ENCODE results near the gene MDM4. TPM values are rescaled to one million over a fixed set of nuclear protein-coding genes. Genes with fewer than 3 reads are reported as not detected.

Gene MDM4
- total and polyA plus RNA-seq, 2 donors: 41.0 to 54.4 TPM

DNA sequence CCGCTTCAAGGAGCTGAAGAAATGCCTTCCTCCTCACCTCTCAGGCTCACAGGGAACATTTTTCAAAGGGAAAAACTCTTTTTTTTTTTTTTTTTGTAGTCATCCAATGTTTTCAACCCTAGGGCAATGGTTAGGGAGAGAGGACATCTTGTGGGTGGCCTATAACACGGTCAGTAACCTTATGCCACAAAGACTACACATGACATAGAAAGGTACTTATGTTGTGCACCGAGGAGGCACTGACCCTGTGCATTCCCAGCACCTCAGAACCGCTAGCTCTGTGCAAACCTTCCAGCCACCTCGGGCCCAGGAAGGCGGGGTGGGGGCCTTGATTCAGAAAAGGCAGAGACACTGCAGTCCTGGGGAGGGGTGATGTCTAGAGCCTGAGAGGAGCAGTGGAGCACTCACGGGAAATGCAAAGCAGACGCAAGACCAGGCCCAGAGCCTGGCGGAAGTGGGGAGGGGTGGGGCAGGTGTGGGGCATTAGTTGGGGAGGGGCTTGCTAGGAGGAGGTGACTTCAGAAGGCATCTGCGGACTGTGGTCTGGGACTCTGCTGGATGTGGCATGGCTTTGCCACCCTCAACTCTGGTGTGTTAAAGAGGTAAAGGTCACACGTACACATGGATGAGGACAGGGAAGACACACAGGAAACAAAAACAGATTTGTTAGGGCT, 68.6 kb downstream of the MDM4 start:
- H3K36me3 ChIP-seq (ENCODE audit: control insufficient read depth in 2 of 2, insufficient read depth in 2 of 2, low read length in 1 of 2): peaks cover 29 to 41% of the 10 kb centered on the region in 2 donors
- DNase-seq (ENCODE audit: low read depth in 6 of 9, low spot score in 9 of 9): peak in 3 of 9 donors; percentile 34 to 61 (median 38)
- no peaks in the 10 kb centered on the region for H3K9me3 ChIP-seq (ENCODE audit: control insufficient read depth in 2 of 2, insufficient read depth in 1 of 2, low read length in 1 of 2)
- WGBS: 80% methylated on average over 11 of the region's 11 CpGs
- H3K27me3 ChIP-seq (ENCODE audit: control insufficient read depth in 2 of 2, insufficient read depth in 1 of 2, low read length in 1 of 2): no peaks in the 10 kb centered on the region
- peaks cover 0 to 17% of the 10 kb centered on the region in 2 donors for H3K4me1 ChIP-seq (ENCODE audit: control insufficient read depth in 2 of 2, insufficient read depth in 2 of 2, low read length in 2 of 2)
- H3K27ac ChIP-seq (ENCODE audit: low read depth in 1 of 2, low read length in 1 of 2): peak overlapping the region in 1 of 2 donors; percentile 19
- H3K4me3 ChIP-seq (ENCODE audit: low read length in 2 of 2): no peak overlapping the region

DNA sequence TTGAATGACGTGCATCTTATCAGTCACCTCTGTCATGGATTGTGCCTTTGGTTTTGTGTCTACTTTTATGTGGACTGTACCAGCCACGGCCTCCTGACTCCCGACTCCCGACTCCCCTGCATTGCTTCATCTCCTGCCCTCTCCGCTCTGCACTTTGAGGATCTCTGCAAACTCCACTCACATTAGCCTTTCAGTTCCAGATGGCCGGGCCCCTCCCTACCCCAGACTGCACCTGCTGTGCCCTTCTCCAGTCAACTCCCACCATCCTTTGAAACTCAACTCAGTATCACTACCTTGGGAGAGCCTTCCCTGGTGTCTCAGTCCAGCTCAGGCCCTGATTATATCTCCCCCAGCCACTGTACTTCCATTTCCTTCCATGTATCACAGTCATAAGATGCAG, 71.4 kb downstream of the MDM4 start:
- Histone ChIP-seq H3K4me3 (ENCODE audit: low read length in 2 of 2) (no peak overlapping the region), H3K27me3 (ENCODE audit: control insufficient read depth in 2 of 2, insufficient read depth in 1 of 2, low read length in 1 of 2) (no peaks in the 10 kb centered on the region), H3K9me3 (ENCODE audit: control insufficient read depth in 2 of 2, insufficient read depth in 1 of 2, low read length in 1 of 2) (no peaks in the 10 kb centered on the region), H3K4me1 (ENCODE audit: control insufficient read depth in 2 of 2, insufficient read depth in 2 of 2, low read length in 2 of 2) (peaks cover 0 to 17% of the 10 kb centered on the region in 2 donors), H3K36me3 (ENCODE audit: control insufficient read depth in 2 of 2, insufficient read depth in 2 of 2, low read length in 1 of 2) (peaks cover 9 to 23% of the 10 kb centered on the region in 2 donors), H3K27ac (ENCODE audit: low read depth in 1 of 2, low read length in 1 of 2) (no peak overlapping the region)
- WGBS: 81% methylated on average over 6 of the region's 6 CpGs
- no peak for DNase-seq (ENCODE audit: low read depth in 6 of 9, low spot score in 9 of 9)

DNA sequence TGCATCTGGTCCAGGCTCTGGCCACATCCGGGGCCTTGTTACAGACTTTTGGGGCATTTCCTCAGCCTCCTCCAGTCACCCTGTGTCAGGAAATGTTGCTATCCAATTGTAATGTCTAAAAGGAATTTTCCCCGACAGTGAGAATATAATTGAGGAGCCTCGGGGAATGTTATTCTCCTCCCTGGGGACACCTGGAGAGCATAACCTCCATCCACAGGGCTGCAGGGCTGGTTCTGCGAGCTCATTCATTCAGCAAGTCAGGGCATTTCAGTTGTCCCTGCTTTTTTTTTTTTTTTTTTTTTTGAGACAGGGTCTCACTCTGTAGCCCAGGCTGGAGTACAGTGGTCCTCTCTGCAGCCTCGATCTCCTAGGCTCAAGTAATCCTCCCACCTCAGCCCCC, 72.6 kb downstream of the MDM4 start:
- no peaks in the 10 kb centered on the region for H3K9me3 ChIP-seq (ENCODE audit: control insufficient read depth in 2 of 2, insufficient read depth in 1 of 2, low read length in 1 of 2)
- H3K36me3 ChIP-seq (ENCODE audit: control insufficient read depth in 2 of 2, insufficient read depth in 2 of 2, low read length in 1 of 2): peaks cover 2 to 12% of the 10 kb centered on the region in 2 donors
- DNase-seq (ENCODE audit: low read depth in 6 of 9, low spot score in 9 of 9): no peak
- no peaks in the 10 kb centered on the region for H3K27me3 ChIP-seq (ENCODE audit: control insufficient read depth in 2 of 2, insufficient read depth in 1 of 2, low read length in 1 of 2)
- peaks cover 0 to 17% of the 10 kb centered on the region in 2 donors for H3K4me1 ChIP-seq (ENCODE audit: control insufficient read depth in 2 of 2, insufficient read depth in 2 of 2, low read length in 2 of 2)
- no peak overlapping the region for H3K27ac ChIP-seq (ENCODE audit: low read depth in 1 of 2, low read length in 1 of 2)
- no peak overlapping the region for H3K4me3 ChIP-seq (ENCODE audit: low read length in 2 of 2)
- 95% methylated on average over 5 of the region's 5 CpGs for WGBS

DNA sequence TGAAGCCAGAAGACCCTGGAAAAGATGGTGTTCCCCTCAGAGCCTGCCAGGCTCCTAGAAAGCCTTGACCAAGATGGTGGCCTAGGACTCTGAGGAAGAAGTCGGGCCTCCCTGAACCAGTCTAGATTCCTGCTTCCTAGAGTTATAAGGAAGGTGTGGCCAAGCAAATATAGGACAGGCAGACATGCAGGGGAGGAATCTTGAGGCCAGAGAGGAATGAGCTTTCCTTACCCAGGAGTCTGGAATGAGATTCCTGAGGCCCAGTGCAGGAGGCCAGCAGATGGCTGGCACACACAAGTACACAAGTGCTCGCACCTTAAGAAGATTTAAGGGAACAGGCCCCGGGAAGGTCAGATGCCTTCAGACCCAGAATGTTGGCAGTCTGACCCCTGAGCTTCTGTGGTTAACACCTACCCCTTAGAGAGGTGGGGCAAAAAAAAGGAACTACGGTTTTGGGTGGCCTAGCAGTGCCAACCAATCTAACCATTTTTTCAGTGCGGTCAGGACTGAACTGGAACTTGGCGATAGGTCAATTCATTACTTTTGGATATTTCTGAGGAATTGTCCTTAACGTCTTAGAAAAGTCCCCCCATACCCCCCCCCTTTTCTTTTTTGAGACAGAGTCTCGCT, 73.3 kb downstream of the MDM4 start:
- no peaks in the 10 kb centered on the region for H3K27me3 ChIP-seq (ENCODE audit: control insufficient read depth in 2 of 2, insufficient read depth in 1 of 2, low read length in 1 of 2)
- H3K4me1 ChIP-seq (ENCODE audit: control insufficient read depth in 2 of 2, insufficient read depth in 2 of 2, low read length in 2 of 2): peaks cover 0 to 13% of the 10 kb centered on the region in 2 donors
- peaks cover 2 to 9% of the 10 kb centered on the region in 2 donors for H3K36me3 ChIP-seq (ENCODE audit: control insufficient read depth in 2 of 2, insufficient read depth in 2 of 2, low read length in 1 of 2)
- DNase-seq (ENCODE audit: low read depth in 6 of 9, low spot score in 9 of 9): no peak
- WGBS: 82% methylated on average over 8 of the region's 8 CpGs
- H3K9me3 ChIP-seq (ENCODE audit: control insufficient read depth in 2 of 2, insufficient read depth in 1 of 2, low read length in 1 of 2): no peaks in the 10 kb centered on the region
- no peak overlapping the region for H3K4me3 ChIP-seq (ENCODE audit: low read length in 2 of 2)
- H3K27ac ChIP-seq (ENCODE audit: low read depth in 1 of 2, low read length in 1 of 2): no peak overlapping the region

DNA sequence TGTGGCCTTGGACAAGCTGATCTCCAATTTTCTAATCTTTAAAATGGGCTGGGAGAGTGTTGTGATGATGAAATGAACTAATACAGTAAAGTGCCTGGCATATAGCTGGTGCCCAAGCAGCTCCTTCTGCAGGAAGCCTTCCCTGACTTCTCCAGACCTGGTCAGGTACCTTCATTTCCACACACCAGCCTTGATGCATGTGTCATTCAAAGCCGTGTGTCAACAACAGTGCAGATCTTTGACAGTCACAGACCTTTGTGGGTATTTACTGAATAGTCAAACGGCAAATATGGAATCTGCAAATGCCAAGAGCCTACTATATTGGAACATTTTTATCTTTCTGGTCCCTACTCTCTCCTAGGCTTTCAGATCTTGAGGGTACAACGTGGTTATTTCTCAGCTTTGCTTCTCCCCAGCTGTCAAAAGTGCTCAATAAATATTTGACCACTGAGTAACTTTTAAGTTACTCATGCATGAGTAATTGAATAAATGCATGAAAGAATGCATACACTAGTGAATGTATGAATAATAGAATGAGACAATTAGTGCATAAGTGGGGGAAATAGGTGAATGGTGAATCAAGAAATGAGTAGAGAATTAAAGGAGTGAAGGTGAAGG, 75.4 kb downstream of the MDM4 start:
- Histone ChIP-seq H3K4me1 (ENCODE audit: control insufficient read depth in 2 of 2, insufficient read depth in 2 of 2, low read length in 2 of 2) (peaks cover 0 to 3% of the 10 kb centered on the region in 2 donors), H3K36me3 (ENCODE audit: control insufficient read depth in 2 of 2, insufficient read depth in 2 of 2, low read length in 1 of 2) (peaks cover 2% of the 10 kb centered on the region in 2 donors), H3K27me3 (ENCODE audit: control insufficient read depth in 2 of 2, insufficient read depth in 1 of 2, low read length in 1 of 2) (no peaks in the 10 kb centered on the region), H3K4me3 (ENCODE audit: low read length in 2 of 2) (no peak overlapping the region), H3K9me3 (ENCODE audit: control insufficient read depth in 2 of 2, insufficient read depth in 1 of 2, low read length in 1 of 2) (no peaks in the 10 kb centered on the region), H3K27ac (ENCODE audit: low read depth in 1 of 2, low read length in 1 of 2) (no peak overlapping the region)
- no peak for DNase-seq (ENCODE audit: low read depth in 6 of 9, low spot score in 9 of 9)
- 92% methylated on average over 3 of the region's 3 CpGs for WGBS

DNA sequence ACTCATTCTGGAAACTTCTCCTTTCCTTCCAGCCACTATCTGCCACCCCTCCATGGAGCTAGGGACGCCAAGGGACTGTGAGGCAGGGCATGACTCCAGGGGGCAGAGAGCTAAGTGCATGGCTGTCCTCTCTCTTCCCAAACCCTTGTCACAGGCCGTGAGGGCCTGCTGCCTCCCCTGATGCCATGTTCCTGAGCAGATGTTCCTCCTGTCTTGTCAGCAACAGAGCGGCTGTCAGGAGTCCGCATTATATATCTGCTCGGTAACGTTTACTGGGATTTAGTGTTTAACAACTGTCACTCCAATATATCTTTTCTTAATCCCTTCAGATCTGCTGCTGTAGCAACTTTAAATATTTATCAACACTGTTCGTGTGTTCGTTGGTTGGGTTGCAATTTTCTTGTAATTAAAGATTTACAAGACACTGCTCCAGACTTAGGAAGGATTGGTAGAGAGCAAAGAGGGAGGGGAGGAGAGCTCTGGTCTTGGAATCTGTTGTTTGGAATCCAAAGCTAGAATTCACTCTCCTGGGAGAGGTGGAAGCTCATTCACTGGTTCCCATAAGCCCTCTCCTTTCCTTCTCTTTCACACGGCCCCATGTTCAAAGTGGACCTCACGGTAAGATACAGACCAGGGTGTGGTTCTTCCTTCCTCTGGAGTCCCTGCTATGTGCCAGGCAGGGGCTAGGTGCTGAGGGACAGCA, 76.2 kb downstream of the MDM4 start:
- Histone ChIP-seq H3K9me3 (ENCODE audit: control insufficient read depth in 2 of 2, insufficient read depth in 1 of 2, low read length in 1 of 2) (no peaks in the 10 kb centered on the region), H3K4me3 (ENCODE audit: low read length in 2 of 2) (no peak overlapping the region), H3K27me3 (ENCODE audit: control insufficient read depth in 2 of 2, insufficient read depth in 1 of 2, low read length in 1 of 2) (no peaks in the 10 kb centered on the region), H3K27ac (ENCODE audit: low read depth in 1 of 2, low read length in 1 of 2) (no peak overlapping the region), H3K36me3 (ENCODE audit: control insufficient read depth in 2 of 2, insufficient read depth in 2 of 2, low read length in 1 of 2) (peaks cover 2 to 8% of the 10 kb centered on the region in 2 donors), H3K4me1 (ENCODE audit: control insufficient read depth in 2 of 2, insufficient read depth in 2 of 2, low read length in 2 of 2) (peaks cover 0 to 3% of the 10 kb centered on the region in 2 donors)
- DNase-seq (ENCODE audit: low read depth in 6 of 9, low spot score in 9 of 9): no peak
- WGBS: 84% methylated on average over 10 of the region's 10 CpGs

DNA sequence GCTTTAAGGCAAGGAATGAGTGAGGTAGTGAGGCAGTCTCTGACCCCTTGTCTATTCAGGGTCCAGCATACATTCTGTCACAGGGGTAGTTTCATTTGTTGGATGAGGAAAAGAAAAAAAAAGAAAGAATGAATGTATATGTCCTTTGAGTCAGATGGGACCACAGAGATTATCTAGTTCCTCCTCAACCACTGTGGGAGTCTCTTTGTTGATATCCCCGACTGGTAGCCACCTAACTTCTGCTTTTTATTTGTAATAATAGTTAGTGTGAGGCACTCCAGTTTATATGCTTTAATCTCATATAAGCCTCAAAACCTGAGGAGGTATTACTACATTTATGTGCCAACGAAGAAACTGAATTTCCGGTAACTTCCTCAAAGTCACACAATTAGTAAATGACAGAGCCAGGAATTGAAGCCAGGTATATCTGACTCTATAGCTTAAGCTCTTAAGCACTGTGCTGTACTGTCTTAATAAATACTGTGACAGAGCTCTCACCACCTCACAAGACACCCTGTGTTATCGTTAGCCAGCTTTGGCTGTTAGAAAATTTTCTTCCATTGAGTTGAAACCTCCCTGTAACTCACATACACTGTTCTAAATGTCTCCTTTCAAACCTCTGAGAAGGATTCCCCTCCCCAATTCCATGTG, 82.2 kb downstream of the MDM4 start:
- no peak overlapping the region for H3K27ac ChIP-seq (ENCODE audit: low read depth in 1 of 2, low read length in 1 of 2)

DNA sequence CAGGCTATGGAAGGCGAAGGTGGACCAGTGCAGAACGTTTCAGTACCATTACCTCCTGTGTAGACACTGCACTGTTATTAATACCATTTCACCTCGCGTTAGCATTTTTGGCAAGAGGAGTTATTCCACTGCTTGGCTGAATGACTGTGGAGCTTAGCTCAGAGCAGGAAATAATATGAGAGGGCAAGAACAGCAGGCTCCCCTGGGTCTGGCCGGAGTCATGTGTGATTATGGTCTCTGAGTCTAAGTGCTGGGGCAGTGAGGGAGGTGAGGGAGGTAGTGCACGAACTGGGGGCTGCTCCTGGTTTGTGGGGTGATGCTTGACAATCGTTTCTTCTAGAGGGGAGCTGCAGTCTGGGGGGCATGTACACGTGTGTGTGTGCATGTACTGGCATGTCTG, 82.9 kb downstream of the MDM4 start:
- Histone ChIP-seq H3K27me3 (ENCODE audit: control insufficient read depth in 2 of 2, insufficient read depth in 1 of 2, low read length in 1 of 2) (no peaks in the 10 kb centered on the region), H3K4me1 (ENCODE audit: control insufficient read depth in 2 of 2, insufficient read depth in 2 of 2, low read length in 2 of 2) (peaks cover 0 to 3% of the 10 kb centered on the region in 2 donors), H3K4me3 (ENCODE audit: low read length in 2 of 2) (no peak overlapping the region), H3K36me3 (ENCODE audit: control insufficient read depth in 2 of 2, insufficient read depth in 2 of 2, low read length in 1 of 2) (peaks cover 5 to 25% of the 10 kb centered on the region in 2 donors), H3K9me3 (ENCODE audit: control insufficient read depth in 2 of 2, insufficient read depth in 1 of 2, low read length in 1 of 2) (no peaks in the 10 kb centered on the region), H3K27ac (ENCODE audit: low read depth in 1 of 2, low read length in 1 of 2) (no peak overlapping the region)
- 95% methylated on average over 8 of the region's 8 CpGs for WGBS
- DNase-seq (ENCODE audit: low read depth in 6 of 9, low spot score in 9 of 9): no peak

More for the DNA sequence above, 82.2 kb downstream of the MDM4 start:
- H3K9me3 ChIP-seq (ENCODE audit: control insufficient read depth in 2 of 2, insufficient read depth in 1 of 2, low read length in 1 of 2): no peaks in the 10 kb centered on the region
- H3K4me1 ChIP-seq (ENCODE audit: control insufficient read depth in 2 of 2, insufficient read depth in 2 of 2, low read length in 2 of 2): peaks cover 0 to 3% of the 10 kb centered on the region in 2 donors
- WGBS: 61% methylated on average over 4 of the region's 4 CpGs
- DNase-seq (ENCODE audit: low read depth in 6 of 9, low spot score in 9 of 9): no peak
- H3K4me3 ChIP-seq (ENCODE audit: low read length in 2 of 2): no peak overlapping the region
- peaks cover 5 to 25% of the 10 kb centered on the region in 2 donors for H3K36me3 ChIP-seq (ENCODE audit: control insufficient read depth in 2 of 2, insufficient read depth in 2 of 2, low read length in 1 of 2)
- no peaks in the 10 kb centered on the region for H3K27me3 ChIP-seq (ENCODE audit: control insufficient read depth in 2 of 2, insufficient read depth in 1 of 2, low read length in 1 of 2)

Data from thymus (tissue), 11 donors.